SK-N-MC (cell line): Measurements from ENCODE around the gene ZNF341.
"Not testable (repeated sequence)": the region's sequence is repeated elsewhere in the genome, so short reads cannot be mapped to it uniquely, and the experiment has no call there.

ENCODE experiments used
- DNase-seq: peaks from one replicate; pipeline ENCODE4 v3.0.0-alpha.2; 2011; ENCODE audit warnings: low read depth, low spot score
- H3K27ac ChIP-seq: fragments of 200-600 bp; sonication (generic); 2 replicates; pipeline ENCODE4 v1.5.1; 2016; ENCODE audit warnings: mixed run types
- H3K36me3 ChIP-seq: fragments of 200-600 bp; sonication (generic); 2 replicates; pipeline ENCODE4 v1.6.1; 2017; ENCODE audit warnings: antibody characterized with exemption, low read length, mixed read lengths; ENCODE audit not compliant: insufficient read depth
- H3K4me3 ChIP-seq: fragments of 200-600 bp; sonication (generic); 2 replicates; pipeline ENCODE4 v1.5.1; 2016
- H3K9ac ChIP-seq: fragments of 200-600 bp; sonication (generic); 2 replicates; pipeline ENCODE4 v1.8.0; 2017; ENCODE audit warnings: mixed run types, mixed read lengths; ENCODE audit not compliant: insufficient read length
- H3K9me3 ChIP-seq: fragments of 200-600 bp; sonication (generic); 2 replicates; pipeline ENCODE4 v1.6.1; 2017; ENCODE audit warnings: low read depth, mild to moderate bottlenecking, antibody characterized with exemption, low read length, moderate library complexity, mixed read lengths
- EZH2 ChIP-seq: fragments of 200-600 bp; sonication (generic); IDR thresholded peaks from one replicate; pipeline ENCODE4 v1.6.1; 2017; ENCODE audit warnings: antibody characterized with exemption
- FOXP2 ChIP-seq: optimal IDR thresholded peaks from 2 replicates; pipeline ENCODE3; 2011; ENCODE audit warnings: mild to moderate bottlenecking, moderate library complexity; ENCODE audit not compliant: insufficient read depth; ENCODE audit errors: extremely low read length, control extremely low read depth
- POLR2AphosphoS5 ChIP-seq: IDR thresholded peaks from 2 replicates; pipeline ENCODE4 v1.6.1; 2012; ENCODE audit warnings: mild to moderate bottlenecking, low read depth, low read length, borderline replicate concordance

ZNF341 gene

GRCh38 chr20:33790566-33790965 lies 58.8 kb downstream of the ZNF341 start:
- Histone ChIP-seq H3K9me3 (no peaks in the 10 kb centered on the region), H3K27ac (no peak overlapping the region), H3K36me3 (no peaks in the 10 kb centered on the region), H3K9ac (no peak overlapping the region), H3K4me3 (no peak overlapping the region)
- TF ChIP-seq FOXP2 (no peak), EZH2 (no peak), POLR2AphosphoS5 (no peak)
- DNase-seq: no peak

- no peak for DNase-seq
- Histone ChIP-seq H3K9ac (no peak overlapping the region), H3K36me3 (no peaks in the 10 kb centered on the region), H3K27ac (no peak overlapping the region), H3K9me3 (no peaks in the 10 kb centered on the region), H3K4me3 (no peak overlapping the region)
- no peak for TF ChIP-seq FOXP2
- no peak for TF ChIP-seq POLR2AphosphoS5
- TF ChIP-seq EZH2: no peak
Observed at GRCh38 chr20:33791021-33791420, 59.2 kb downstream of the ZNF341 start.

- H3K9me3 ChIP-seq: no peaks in the 10 kb centered on the region
- no peak overlapping the region for H3K9ac ChIP-seq
- no peak for TF ChIP-seq POLR2AphosphoS5
- no peak for TF ChIP-seq EZH2
- TF ChIP-seq FOXP2: no peak
- H3K4me3 ChIP-seq: no peak overlapping the region
- no peak for DNase-seq
- no peak overlapping the region for H3K27ac ChIP-seq
- no peaks in the 10 kb centered on the region for H3K36me3 ChIP-seq
Observed at GRCh38 chr20:33791540-33791939, 59.7 kb downstream of the ZNF341 start.

GRCh38 chr20:33791959-33792597 lies 60.3 kb downstream of the ZNF341 start:
- Histone ChIP-seq H3K9ac (no peak overlapping the region), H3K27ac (no peak overlapping the region), H3K36me3 (no peaks in the 10 kb centered on the region), H3K9me3 (no peaks in the 10 kb centered on the region), H3K4me3 (no peak overlapping the region)
- DNase-seq: no peak
- TF ChIP-seq FOXP2 (no peak), POLR2AphosphoS5 (no peak), EZH2 (no peak)

- H3K9ac ChIP-seq, H3K36me3 ChIP-seq, H3K9me3 ChIP-seq, H3K27ac ChIP-seq, H3K4me3 ChIP-seq, DNase-seq: not testable (repeated sequence)
Observed at GRCh38 chr20:33792598-33792989, 60.8 kb downstream of the ZNF341 start.

GRCh38 chr20:33793011-33793931 lies 61.5 kb downstream of the ZNF341 start:
- Histone ChIP-seq H3K36me3 (no peaks in the 10 kb centered on the region), H3K9me3 (no peaks in the 10 kb centered on the region), H3K9ac (no peak overlapping the region), H3K27ac (no peak overlapping the region), H3K4me3 (no peak overlapping the region)
- TF ChIP-seq EZH2 (no peak), FOXP2 (no peak), POLR2AphosphoS5 (no peak)
- DNase-seq: no peak

- Histone ChIP-seq H3K9ac (no peak overlapping the region), H3K4me3 (no peak overlapping the region), H3K27ac (no peak overlapping the region), H3K9me3 (no peaks in the 10 kb centered on the region), H3K36me3 (no peaks in the 10 kb centered on the region)
- TF ChIP-seq EZH2: no peak
- no peak for TF ChIP-seq FOXP2
- TF ChIP-seq POLR2AphosphoS5: no peak
- DNase-seq: no peak
Observed at GRCh38 chr20:33796263-33796906, 64.6 kb downstream of the ZNF341 start.

GRCh38 chr20:33796907-33797544 lies 65.2 kb downstream of the ZNF341 start:
- Histone ChIP-seq H3K27ac (no peak overlapping the region), H3K36me3 (no peaks in the 10 kb centered on the region), H3K9me3 (no peaks in the 10 kb centered on the region), H3K9ac (no peak overlapping the region), H3K4me3 (no peak overlapping the region)
- TF ChIP-seq FOXP2 (no peak), POLR2AphosphoS5 (no peak), EZH2 (no peak)
- no peak for DNase-seq
